ENCODE data around the gene CCDC149. TPM values are rescaled to one million over a fixed set of nuclear protein-coding genes. Genes with fewer than 3 reads are reported as not detected.

Gene CCDC149
- total RNA-seq, 4 donors from 2014 or later: 11.5 to 22.4 (median 14.4) TPM

GRCh38 chr4:24824720-24825119 is 88.1 kb downstream of the CCDC149 start:
- DNase-seq (ENCODE audit: low spot score) (no peak), ATAC-seq (ENCODE audit: low FRiP score) (no peak)
- no peak for TF ChIP-seq CTCF (IDR thresholded peaks at IDR 0.05)

- no peak for ATAC-seq (ENCODE audit: low FRiP score)
- DNase-seq (ENCODE audit: low spot score): no peak
- no peak for TF ChIP-seq CTCF (IDR thresholded peaks at IDR 0.05)
Observed at GRCh38 chr4:24820541-24820940, 92.3 kb downstream of the CCDC149 start.

- DNase-seq (ENCODE audit: low spot score): no peak
- no peak for ATAC-seq (ENCODE audit: low FRiP score)
- no peak for TF ChIP-seq CTCF (IDR thresholded peaks at IDR 0.05)
Observed at GRCh38 chr4:24816797-24817196, 96.0 kb downstream of the CCDC149 start.

- TF ChIP-seq CTCF (IDR thresholded peaks at IDR 0.05): no peak
- no peak for DNase-seq (ENCODE audit: low spot score)
- no peak for ATAC-seq (ENCODE audit: low FRiP score)
Observed at GRCh38 chr4:24813732-24814131, 99.1 kb downstream of the CCDC149 start.

GRCh38 chr4:24810871-24811631 is 101.8 kb downstream of the CCDC149 start:
- TF ChIP-seq CTCF (IDR thresholded peaks at IDR 0.05): no peak
- ATAC-seq (ENCODE audit: low FRiP score) (no peak), DNase-seq (ENCODE audit: low spot score) (no peak)

- DNase-seq (ENCODE audit: low spot score): no peak
- TF ChIP-seq CTCF (IDR thresholded peaks at IDR 0.05): no peak
- no peak for ATAC-seq (ENCODE audit: low FRiP score)
Observed at GRCh38 chr4:24809815-24810405, 102.9 kb downstream of the CCDC149 start.

- no peak for DNase-seq (ENCODE audit: low spot score)
- TF ChIP-seq CTCF (IDR thresholded peaks at IDR 0.05): no peak
- no peak for ATAC-seq (ENCODE audit: low FRiP score)
Observed at GRCh38 chr4:24809376-24809775, 103.5 kb downstream of the CCDC149 start.
